GM21619 (cell line): ENCODE data around the gene GLTP.

Source experiments
- ATAC-seq: cut with Tn5 transposase; IDR thresholded peaks from one replicate; pipeline ENCODE4 v1.9.1; 2021; ENCODE audit not compliant: unreplicated experiment

The GLTP gene

DNA sequence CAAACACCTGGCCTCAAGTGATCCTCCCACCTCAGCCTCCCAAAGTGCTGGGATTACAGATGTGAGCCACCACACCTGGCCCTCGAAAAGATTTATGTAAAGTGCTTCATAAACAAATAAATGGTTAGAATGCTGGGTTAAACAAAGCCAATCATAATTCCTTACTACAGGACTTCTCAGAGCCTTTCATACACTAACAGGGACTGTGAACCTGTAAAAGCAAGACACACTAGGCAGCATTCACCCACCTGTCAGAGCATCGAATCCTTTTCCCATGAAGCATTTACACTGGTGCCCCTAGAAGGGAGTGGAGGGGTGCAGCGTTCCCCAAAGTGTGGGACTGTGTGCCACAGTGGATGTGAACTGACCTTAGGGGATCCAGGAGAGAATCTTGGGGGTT lies 76.7 kb downstream of the GLTP start:
- no peak for ATAC-seq

DNA sequence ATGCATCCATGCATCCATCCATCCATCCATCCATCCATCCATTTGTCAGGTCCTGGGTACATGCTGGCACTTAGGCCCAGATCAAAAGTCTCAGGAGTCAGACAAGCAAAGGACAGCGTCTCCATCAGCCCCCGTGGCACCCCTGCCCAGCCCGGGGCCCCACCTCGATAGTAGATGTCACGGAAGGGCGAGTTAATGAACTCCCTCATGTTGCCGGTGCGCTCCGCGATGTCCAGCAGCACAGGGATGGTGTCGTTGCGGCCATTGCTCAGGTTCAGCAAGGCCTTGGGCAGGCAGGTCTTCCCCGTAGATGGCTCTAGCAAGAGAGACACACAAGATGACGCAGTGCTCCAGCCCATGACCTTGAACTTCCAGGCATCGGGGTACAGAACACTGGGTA lies 77.5 kb downstream of the GLTP start:
- no peak for ATAC-seq
